Ishikawa (cell line): ENCODE data around the gene IMMP2L.

Source experiments
- EP300 ChIP-seq: IDR thresholded peaks from 2 replicates; pipeline ENCODE4 v1.6.1; 2012; ENCODE audit warnings: borderline replicate concordance
- MAX ChIP-seq: IDR thresholded peaks from 2 replicates; pipeline ENCODE4 v1.6.1; 2012
- REST ChIP-seq: IDR thresholded peaks from 2 replicates; pipeline ENCODE4 v1.6.1; 2012; ENCODE audit warnings: low read depth, mild to moderate bottlenecking
- USF1 ChIP-seq: IDR thresholded peaks from 2 replicates; pipeline ENCODE4 v1.6.1; 2012

- no peak for TF ChIP-seq MAX
- no peak for TF ChIP-seq REST
- TF ChIP-seq EP300 = no peak
- TF ChIP-seq USF1 = no peak
These were observed 511.3 kb downstream of the IMMP2L start for GRCh38 chr7:111050875-111051416.
